ENCODE data around the gene TPR. TPM values are rescaled to one million over a fixed set of nuclear protein-coding genes. Genes with fewer than 3 reads are reported as not detected.
A peak's percentile ranks its signal among the peaks of the same experiment; 100 is the strongest.
"Not testable (repeated sequence)": the region's sequence is repeated elsewhere in the genome, so short reads cannot be mapped to it uniquely, and the experiment has no call there.

The TPR gene
- total RNA-seq, 4 donors from 2014 or later, result 53.7 to 78.8 (median 70.1) TPM

GRCh38 chr1:186374303-186375151, 526 bp downstream of the TPR start:
- peak overlapping the region; percentile 92 to 98 (median 96) for H3K27ac ChIP-seq
- H3K4me3 ChIP-seq, result peak overlapping the region; percentile 82 to 95
- H3K27me3 ChIP-seq, result no peaks in the 10 kb centered on the region
- TF ChIP-seq CTCF (IDR thresholded peaks at IDR 0.05) (no peak), POLR2AphosphoS5 (IDR thresholded peaks at IDR 0.05) (no peak), POLR2A (IDR thresholded peaks at IDR 0.05) (no peak), EP300 (IDR thresholded peaks at IDR 0.05) (no peak)
- ATAC-seq, result no peak
- 0 to 1% methylated on average over 17 to 20 of the region's 37 CpGs for WGBS, 2 donors (ENCODE audit: low coverage in 1 of 2)
- no peaks in the 10 kb centered on the region for H3K9me3 ChIP-seq
- peaks cover 10 to 60% (median 13%) of the 10 kb centered on the region in 3 donors for H3K4me1 ChIP-seq
- H3K36me3 ChIP-seq, result peaks cover 0 to 33% of the 10 kb centered on the region in 2 donors

- ATAC-seq, H3K27ac ChIP-seq, H3K4me1 ChIP-seq, H3K27me3 ChIP-seq, H3K4me3 ChIP-seq, H3K9me3 ChIP-seq: not testable (repeated sequence)
- H3K36me3 ChIP-seq, result peaks cover 23 to 100% of the 10 kb centered on the region in 2 donors
- WGBS, 2 donors (ENCODE audit: low coverage in 1 of 2), result 94 to 95% methylated on average over 7 to 8 of the region's 8 CpGs
Observed at GRCh38 chr1:186347837-186348691, 27.0 kb downstream of the TPR start.

GRCh38 chr1:186340772-186341171, 34.3 kb downstream of the TPR start:
- no peaks in the 10 kb centered on the region for H3K9me3 ChIP-seq
- H3K27ac ChIP-seq, result no peak overlapping the region
- 85 to 91% methylated on average over 5 of the region's 5 CpGs for WGBS, 2 donors (ENCODE audit: low coverage in 1 of 2)
- no peak for ATAC-seq
- TF ChIP-seq CTCF (IDR thresholded peaks at IDR 0.05) (no peak), EP300 (IDR thresholded peaks at IDR 0.05) (no peak), POLR2AphosphoS5 (IDR thresholded peaks at IDR 0.05) (no peak), POLR2A (IDR thresholded peaks at IDR 0.05) (no peak)
- no peak overlapping the region for H3K4me3 ChIP-seq
- H3K36me3 ChIP-seq, result peaks cover 19 to 100% of the 10 kb centered on the region in 2 donors
- no peaks in the 10 kb centered on the region for H3K27me3 ChIP-seq
- no peaks in the 10 kb centered on the region for H3K4me1 ChIP-seq

- WGBS, 2 donors (ENCODE audit: low coverage in 1 of 2), result 96 to 100% methylated on average over 2 of the region's 2 CpGs
- Histone ChIP-seq H3K4me1 (no peaks in the 10 kb centered on the region), H3K36me3 (peaks cover 18 to 100% of the 10 kb centered on the region in 2 donors), H3K9me3 (no peaks in the 10 kb centered on the region), H3K27ac (no peak overlapping the region), H3K27me3 (no peaks in the 10 kb centered on the region), H3K4me3 (no peak overlapping the region)
- no peak for TF ChIP-seq EP300 (IDR thresholded peaks at IDR 0.05)
- TF ChIP-seq CTCF (IDR thresholded peaks at IDR 0.05), result no peak
- TF ChIP-seq POLR2A (IDR thresholded peaks at IDR 0.05), result no peak
- no peak for TF ChIP-seq POLR2AphosphoS5 (IDR thresholded peaks at IDR 0.05)
- no peak for ATAC-seq
Observed at GRCh38 chr1:186337554-186337953, 37.5 kb downstream of the TPR start.

GRCh38 chr1:186330758-186331157, 44.3 kb downstream of the TPR start:
- WGBS, 2 donors (ENCODE audit: low coverage in 1 of 2), result 92 to 100% methylated on average over 1 of the region's 1 CpG
- H3K4me1 ChIP-seq, result no peaks in the 10 kb centered on the region
- no peaks in the 10 kb centered on the region for H3K9me3 ChIP-seq
- peaks cover 31 to 93% of the 10 kb centered on the region in 2 donors for H3K36me3 ChIP-seq
- H3K27me3 ChIP-seq, result no peaks in the 10 kb centered on the region
- TF ChIP-seq POLR2AphosphoS5 (IDR thresholded peaks at IDR 0.05), result no peak
- no peak for TF ChIP-seq POLR2A (IDR thresholded peaks at IDR 0.05)
- TF ChIP-seq CTCF (IDR thresholded peaks at IDR 0.05), result no peak
- TF ChIP-seq EP300 (IDR thresholded peaks at IDR 0.05), result no peak
- no peak for ATAC-seq
- H3K4me3 ChIP-seq, result no peak overlapping the region
- no peak overlapping the region for H3K27ac ChIP-seq

Data from gastroesophageal sphincter (tissue), 4 donors.